Osteoblast (primary cell): ENCODE measurements around the gene ACBD4. TPM values are rescaled to one million over a fixed set of nuclear protein-coding genes. Genes with fewer than 3 reads are reported as not detected.

ENCODE experiments used
- DNase-seq: peaks from one replicate; pipeline ENCODE4 v3.0.0; 2011; ENCODE audit warnings: low spot score, mixed read lengths; ENCODE audit not compliant: insufficient read length; ENCODE audit errors: missing footprints
- H2AFZ ChIP-seq: 2 replicates; pipeline ENCODE4 v1.6.0; 2011; ENCODE audit warnings: mild to moderate bottlenecking, low read length
- H3K27ac ChIP-seq: 2 replicates; pipeline ENCODE4 v1.5.1; 2011; ENCODE audit warnings: mild to moderate bottlenecking, low read depth, low read length, moderate library complexity
- H3K27me3 ChIP-seq: 2 replicates; pipeline ENCODE4 v1.6.0; 2012; ENCODE audit warnings: mild to moderate bottlenecking, control low read depth, inconsistent platforms, low read length, moderate library complexity; ENCODE audit not compliant: insufficient read depth
- H3K36me3 ChIP-seq: 2 replicates; pipeline ENCODE4 v1.5.1; 2011; ENCODE audit warnings: mild to moderate bottlenecking, low read length, control low read depth, moderate library complexity; ENCODE audit not compliant: insufficient read depth
- H3K4me1 ChIP-seq: 2 replicates; pipeline ENCODE4 v1.5.1; 2011; ENCODE audit warnings: mild to moderate bottlenecking, low read length, control low read depth, moderate library complexity; ENCODE audit not compliant: insufficient read depth
- H3K4me2 ChIP-seq: 2 replicates; pipeline ENCODE4 v1.6.0; 2011; ENCODE audit warnings: mild to moderate bottlenecking, low read length; ENCODE audit not compliant: insufficient read depth
- H3K4me3 ChIP-seq: fragments of 200-600 bp; sonication (generic); 3 replicates; pipeline ENCODE4 v1.5.1; 2012; ENCODE audit warnings: mild to moderate bottlenecking, low read length, inconsistent platforms; ENCODE audit not compliant: insufficient read depth
- H3K79me2 ChIP-seq: 2 replicates; pipeline ENCODE4 v1.6.0; 2012; ENCODE audit warnings: mild to moderate bottlenecking, low read length, control low read depth, inconsistent platforms; ENCODE audit not compliant: insufficient read depth
- H3K9me3 ChIP-seq: 2 replicates; pipeline ENCODE4 v1.5.1; 2011; ENCODE audit warnings: low read depth, low read length, control low read depth
- H4K20me1 ChIP-seq: 2 replicates; pipeline ENCODE4 v1.6.0; 2012; ENCODE audit warnings: mild to moderate bottlenecking, low read length, control low read depth; ENCODE audit not compliant: insufficient read depth
- small RNA-seq: library from RNA; depleted of rRNA; stranded (forward); fragments of <200 nt; gene quantifications from one replicate; pipeline ENCODE3, GENCODE V24; 2012
- total RNA-seq: library from RNA; depleted of rRNA; stranded (reverse); fragments of >200 nt; gene quantifications from 2 replicates; pipeline ENCODE4 v1.2.3, GENCODE V29; 2012
- TF ChIP-seq, protein P1 (sequence below): IDR thresholded peaks from 2 replicates; pipeline ENCODE4 v1.5.1; 2011; ENCODE audit warnings: mild to moderate bottlenecking, low read depth, low read length, moderate library complexity; ENCODE audit errors: extremely low read depth

The ACBD4 gene
- total RNA-seq, 1 donor = 4.7 TPM

GRCh38 chr17:45190503-45191255 is 55.2 kb downstream of the ACBD4 start:
- Histone ChIP-seq H3K9me3 (no peaks in the 10 kb centered on the region), H3K79me2 (no peaks in the 10 kb centered on the region), H4K20me1 (no peaks in the 10 kb centered on the region), H3K4me1 (no peaks in the 10 kb centered on the region), H3K4me2 (no peak overlapping the region), H3K36me3 (no peaks in the 10 kb centered on the region), H3K27me3 (no peaks in the 10 kb centered on the region), H2AFZ (no peak overlapping the region), H3K4me3 (no peak overlapping the region), H3K27ac (no peak overlapping the region)
- no peak for DNase-seq
- TF ChIP-seq, protein P1, sequence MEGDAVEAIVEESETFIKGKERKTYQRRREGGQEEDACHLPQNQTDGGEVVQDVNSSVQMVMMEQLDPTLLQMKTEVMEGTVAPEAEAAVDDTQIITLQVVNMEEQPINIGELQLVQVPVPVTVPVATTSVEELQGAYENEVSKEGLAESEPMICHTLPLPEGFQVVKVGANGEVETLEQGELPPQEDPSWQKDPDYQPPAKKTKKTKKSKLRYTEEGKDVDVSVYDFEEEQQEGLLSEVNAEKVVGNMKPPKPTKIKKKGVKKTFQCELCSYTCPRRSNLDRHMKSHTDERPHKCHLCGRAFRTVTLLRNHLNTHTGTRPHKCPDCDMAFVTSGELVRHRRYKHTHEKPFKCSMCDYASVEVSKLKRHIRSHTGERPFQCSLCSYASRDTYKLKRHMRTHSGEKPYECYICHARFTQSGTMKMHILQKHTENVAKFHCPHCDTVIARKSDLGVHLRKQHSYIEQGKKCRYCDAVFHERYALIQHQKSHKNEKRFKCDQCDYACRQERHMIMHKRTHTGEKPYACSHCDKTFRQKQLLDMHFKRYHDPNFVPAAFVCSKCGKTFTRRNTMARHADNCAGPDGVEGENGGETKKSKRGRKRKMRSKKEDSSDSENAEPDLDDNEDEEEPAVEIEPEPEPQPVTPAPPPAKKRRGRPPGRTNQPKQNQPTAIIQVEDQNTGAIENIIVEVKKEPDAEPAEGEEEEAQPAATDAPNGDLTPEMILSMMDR = no peak

Small RNA genes lying within 50 kb of the gene (small RNA-seq; reads per million reads assigned to genes)
- gene MIR6784 = not detected

Other genes with a start within 250 kb of the ACBD4 start
- gene EFTUD2, start 236.2 kb upstream of the ACBD4 start, total RNA-seq = 72.7 and 81.0 TPM in 2 replicates
- under 0.01 TPM in 2 replicates for gene GFAP, start 220.2 kb upstream of the ACBD4 start, total RNA-seq
- 0.72 and 1.2 TPM in 2 replicates for gene KIF18B, start 187.9 kb upstream of the ACBD4 start, total RNA-seq
- gene C1QL1, start 167.4 kb upstream of the ACBD4 start, total RNA-seq = under 0.01 TPM in 1 of 2 replicates, not detected in the other
- gene DCAKD, start 84.1 kb upstream of the ACBD4 start, total RNA-seq = 34.5 and 39.1 TPM in 2 replicates
- gene NMT1, start 74.4 kb upstream of the ACBD4 start, total RNA-seq = 51.8 and 66.6 TPM in 2 replicates
- gene PLCD3, start 3.2 kb upstream of the ACBD4 start, total RNA-seq = 31.5 and 47.7 TPM in 2 replicates
- gene HEXIM1, start 12.8 kb downstream of the ACBD4 start, total RNA-seq = 10.9 and 12.1 TPM in 2 replicates
- 10.0 and 10.9 TPM in 2 replicates for gene HEXIM2, start 26.2 kb downstream of the ACBD4 start, total RNA-seq
- 2.7 and 3.6 TPM in 2 replicates for gene FMNL1, start 86.2 kb downstream of the ACBD4 start, total RNA-seq
- not detected in 2 replicates for gene SPATA32, start 126.4 kb downstream of the ACBD4 start, total RNA-seq
- 2.7 and 3.6 TPM in 2 replicates for gene MAP3K14, start 181.3 kb downstream of the ACBD4 start, total RNA-seq